Heart left ventricle (tissue), 13 donors: Measurements from ENCODE around the gene NAXD.

ENCODE experiments used
- POLR2A ChIP-seq, 2 donors: fragments of 450-650 bp; IDR thresholded peaks; one replicate each; pipeline ENCODE4 v1.6.1; 2017; ENCODE audit warnings: antibody characterized with exemption in 2 of 2, mild to moderate bottlenecking in 2 of 2, moderate library complexity in 2 of 2
- TF ChIP-seq, protein P1 (sequence below), 12 donors: fragments of 200-600 bp; sonication (generic) in 4 of 12; IDR thresholded peaks; one replicate each; pipeline versions ENCODE4 v1.5.0 to v1.8.0; 2018 to 2022; ENCODE audit warnings: antibody characterized with exemption in 12 of 12, mild to moderate bottlenecking in 5 of 12
- donor health status: ischemic (EF 13 %, LVEDD 7.1; RV severe dilation, severe dysfunction).
- donor health status: DM: no; HTN: yes; CAD: no.
- donor health status: DM: no; HTN: no; CAD: no.
- donor health status: ischemic (EF 25% LVEDD 6.9; RV normal size, moderate dysfunction).
- donor health status: ischemic (EF 25% LVEDD 5.7; RV mildly dilated, moderate dysfunction).
- donor health status: ischemic (EF 35%, LVEDD 5.7; RV mildly dilated, moderate dysfunction).
- donor health status: nonischemic (EF 11% LVEDD 7.7; RV severe dilation, severe dysfunction).
- donor health status: DM: yes; HTN: yes; CAD: no.
- donor health status: PGD.
- donor health status: ischemic (EF 29% LVEDD 5.4; RV normal size, mild dysfunction).
- donor health status: nonischemic (EF 23%, LVEDD 6.1; RV moderate dilation, normal function).

DNA sequence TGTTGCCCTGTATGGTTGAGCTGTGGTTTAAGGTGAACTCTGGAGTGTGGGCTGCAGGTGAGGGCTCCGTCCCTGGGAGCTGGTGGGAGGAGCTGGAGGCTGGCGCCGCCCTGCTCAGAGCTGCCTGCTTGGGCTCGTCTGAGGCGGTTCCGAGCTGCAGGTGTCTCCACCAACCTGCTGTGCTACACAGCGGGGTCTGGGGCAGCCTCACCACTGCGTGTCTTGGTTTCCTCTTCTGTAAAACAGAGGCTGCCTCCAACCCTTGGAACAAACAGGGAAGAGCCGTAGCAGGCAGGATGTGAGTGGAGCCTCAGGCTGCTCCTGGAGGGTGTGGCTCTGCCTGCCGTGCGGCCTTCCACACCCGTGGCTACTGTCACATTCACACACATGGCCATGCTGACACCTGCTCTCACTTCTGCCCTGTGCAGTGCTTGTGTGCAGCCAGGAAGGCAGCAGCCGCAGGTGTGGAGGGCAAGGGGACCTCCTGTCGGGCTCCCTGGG, 21.4 kb downstream of the NAXD start:
- TF ChIP-seq, protein P1, sequence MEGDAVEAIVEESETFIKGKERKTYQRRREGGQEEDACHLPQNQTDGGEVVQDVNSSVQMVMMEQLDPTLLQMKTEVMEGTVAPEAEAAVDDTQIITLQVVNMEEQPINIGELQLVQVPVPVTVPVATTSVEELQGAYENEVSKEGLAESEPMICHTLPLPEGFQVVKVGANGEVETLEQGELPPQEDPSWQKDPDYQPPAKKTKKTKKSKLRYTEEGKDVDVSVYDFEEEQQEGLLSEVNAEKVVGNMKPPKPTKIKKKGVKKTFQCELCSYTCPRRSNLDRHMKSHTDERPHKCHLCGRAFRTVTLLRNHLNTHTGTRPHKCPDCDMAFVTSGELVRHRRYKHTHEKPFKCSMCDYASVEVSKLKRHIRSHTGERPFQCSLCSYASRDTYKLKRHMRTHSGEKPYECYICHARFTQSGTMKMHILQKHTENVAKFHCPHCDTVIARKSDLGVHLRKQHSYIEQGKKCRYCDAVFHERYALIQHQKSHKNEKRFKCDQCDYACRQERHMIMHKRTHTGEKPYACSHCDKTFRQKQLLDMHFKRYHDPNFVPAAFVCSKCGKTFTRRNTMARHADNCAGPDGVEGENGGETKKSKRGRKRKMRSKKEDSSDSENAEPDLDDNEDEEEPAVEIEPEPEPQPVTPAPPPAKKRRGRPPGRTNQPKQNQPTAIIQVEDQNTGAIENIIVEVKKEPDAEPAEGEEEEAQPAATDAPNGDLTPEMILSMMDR (IDR thresholded peaks at IDR 0.05) = no peak
- no peak for TF ChIP-seq POLR2A (IDR thresholded peaks at IDR 0.05)
